Breast epithelium (tissue), 4 donors: ENCODE measurements around the gene SPOCK1. TPM values are rescaled to one million over a fixed set of nuclear protein-coding genes. Genes with fewer than 3 reads are reported as not detected.

Experiments
- DNase-seq, 2 donors: peaks; one replicate each; pipeline ENCODE4 v3.0.0-alpha.2; 2019; ENCODE audit warnings: low spot score in 2 of 2
- H3K27ac ChIP-seq, 2 donors: fragments of 200-600 bp; sonication (generic) in 1 of 2; one replicate each; pipeline ENCODE4 v1.5.1; 2016 to 2019; ENCODE audit warnings: mild to moderate bottlenecking in 1 of 2
- H3K27me3 ChIP-seq, 2 donors: fragments of 200-600 bp; sonication (generic) in 1 of 2; one replicate each; pipeline versions ENCODE4 v1.5.1 to v1.6.0; 2017 to 2019; ENCODE audit warnings: control low read depth in 1 of 2, mild to moderate bottlenecking in 1 of 2
- H3K36me3 ChIP-seq: fragments of 200-600 bp; one replicate; pipeline ENCODE4 v1.5.1; 2019
- H3K4me1 ChIP-seq, 2 donors: fragments of 200-600 bp; sonication (generic); one replicate each; pipeline ENCODE4 v1.5.1; 2016 to 2019; ENCODE audit warnings: control low read depth in 1 of 2
- H3K4me3 ChIP-seq, 3 donors: fragments of 200-600 bp; sonication (generic); 1 replicate in 2 of 3; 2 replicates in 1 of 3; pipeline ENCODE4 v1.5.1; 2016 to 2019; ENCODE audit warnings: mild to moderate bottlenecking in 3 of 3, moderate library complexity in 2 of 3
- H3K9me3 ChIP-seq, 2 donors: fragments of 200-600 bp; sonication (generic) in 1 of 2; one replicate each; pipeline ENCODE4 v1.5.1; 2016 to 2019; ENCODE audit warnings: control low read depth in 1 of 2
- CTCF ChIP-seq, 3 donors: fragments of 450-650 bp; IDR thresholded peaks; one replicate each; pipeline ENCODE4 v1.5.1; 2016 to 2017; ENCODE audit warnings: antibody characterized with exemption in 3 of 3, mild to moderate bottlenecking in 3 of 3, moderate library complexity in 3 of 3
- POLR2A ChIP-seq: fragments of 450-650 bp; IDR thresholded peaks from one replicate; pipeline ENCODE4 v1.6.1; 2016; ENCODE audit warnings: antibody characterized with exemption, mild to moderate bottlenecking, moderate library complexity
- POLR2AphosphoS5 ChIP-seq, 3 donors: sonication (generic); formaldehyde crosslinking; IDR thresholded peaks; one replicate each; pipeline ENCODE4 v1.6.1; 2017; ENCODE audit warnings: antibody characterized with exemption in 3 of 3
- intact Hi-C: fragments of 100-400 bp; cut with DNase I; formaldehyde crosslinking; loops from one replicate; pipeline ENCODE4 v1.15.1; 2023; ENCODE audit warnings: low total_unique reads
- total RNA-seq, 3 donors: library from RNA; depleted of rRNA; stranded (reverse); fragments of >200 nt; gene quantifications; one replicate each; pipeline ENCODE4 v1.1.0, GENCODE V29; 2016

SPOCK1 gene
- total RNA-seq, 3 donors from 2014 or later: 14.5 to 52.0 (median 24.3) TPM

GRCh38 chr5:137441476-137441875, 57.6 kb downstream of the SPOCK1 start:
- no peak overlapping the region for H3K4me3 ChIP-seq
- H3K4me1 ChIP-seq: no peaks in the 10 kb centered on the region
- intact Hi-C loops: no loop called here
- no peaks in the 10 kb centered on the region for H3K27me3 ChIP-seq
- H3K9me3 ChIP-seq: no peaks in the 10 kb centered on the region
- H3K36me3 ChIP-seq: no peaks in the 10 kb centered on the region
- DNase-seq: no peak
- TF ChIP-seq POLR2AphosphoS5 (IDR thresholded peaks at IDR 0.05) (no peak), POLR2A (no peak), CTCF (IDR thresholded peaks at IDR 0.05) (no peak)
- H3K27ac ChIP-seq: no peak overlapping the region

GRCh38 chr5:137440795-137441194, 58.3 kb downstream of the SPOCK1 start:
- intact Hi-C loops: no loop called here
- H3K36me3 ChIP-seq: no peaks in the 10 kb centered on the region
- H3K4me1 ChIP-seq: no peaks in the 10 kb centered on the region
- H3K27ac ChIP-seq: no peak overlapping the region
- DNase-seq: no peak
- H3K9me3 ChIP-seq: no peaks in the 10 kb centered on the region
- TF ChIP-seq CTCF (IDR thresholded peaks at IDR 0.05) (no peak), POLR2AphosphoS5 (IDR thresholded peaks at IDR 0.05) (no peak), POLR2A (no peak)
- H3K27me3 ChIP-seq: no peaks in the 10 kb centered on the region
- H3K4me3 ChIP-seq: no peak overlapping the region

GRCh38 chr5:137439645-137440044, 59.5 kb downstream of the SPOCK1 start:
- intact Hi-C loops: no loop called here
- no peak for DNase-seq
- TF ChIP-seq POLR2A (no peak), CTCF (IDR thresholded peaks at IDR 0.05) (no peak), POLR2AphosphoS5 (IDR thresholded peaks at IDR 0.05) (no peak)
- Histone ChIP-seq H3K27ac (no peak overlapping the region), H3K4me3 (no peak overlapping the region), H3K36me3 (no peaks in the 10 kb centered on the region), H3K4me1 (no peaks in the 10 kb centered on the region), H3K27me3 (no peaks in the 10 kb centered on the region), H3K9me3 (no peaks in the 10 kb centered on the region)

- DNase-seq: no peak
- H3K27me3 ChIP-seq: no peaks in the 10 kb centered on the region
- H3K4me1 ChIP-seq: no peaks in the 10 kb centered on the region
- intact Hi-C loops: no loop called here
- no peaks in the 10 kb centered on the region for H3K9me3 ChIP-seq
- H3K4me3 ChIP-seq: no peak overlapping the region
- no peak overlapping the region for H3K27ac ChIP-seq
- H3K36me3 ChIP-seq: no peaks in the 10 kb centered on the region
- TF ChIP-seq CTCF (IDR thresholded peaks at IDR 0.05) (no peak), POLR2A (no peak)
Observed at GRCh38 chr5:137438932-137439331, 60.2 kb downstream of the SPOCK1 start.

- Histone ChIP-seq H3K27ac (no peak overlapping the region), H3K27me3 (peaks cover 0 to 3% of the 10 kb centered on the region in 2 donors), H3K4me1 (no peaks in the 10 kb centered on the region), H3K9me3 (no peaks in the 10 kb centered on the region), H3K36me3 (no peaks in the 10 kb centered on the region), H3K4me3 (no peak overlapping the region)
- intact Hi-C loops: no loop called here
- TF ChIP-seq CTCF (IDR thresholded peaks at IDR 0.05) (no peak), POLR2AphosphoS5 (IDR thresholded peaks at IDR 0.05) (no peak), POLR2A (no peak)
- DNase-seq: no peak
Observed at GRCh38 chr5:137437774-137438173, 61.4 kb downstream of the SPOCK1 start.
